GM19043 (cell line): Measurements from ENCODE around the gene ABHD16A.

Experiments used
- ATAC-seq: cut with Tn5 transposase; IDR thresholded peaks from one replicate; pipeline ENCODE4 v1.9.1; 2021; ENCODE audit warnings: low read depth; ENCODE audit not compliant: unreplicated experiment

ABHD16A gene

GRCh38 chr6:31663126-31663960 lies 39.8 kb downstream of the ABHD16A start:
- no peak for ATAC-seq

GRCh38 chr6:31662124-31662723 lies 40.9 kb downstream of the ABHD16A start:
- no peak for ATAC-seq

DNA sequence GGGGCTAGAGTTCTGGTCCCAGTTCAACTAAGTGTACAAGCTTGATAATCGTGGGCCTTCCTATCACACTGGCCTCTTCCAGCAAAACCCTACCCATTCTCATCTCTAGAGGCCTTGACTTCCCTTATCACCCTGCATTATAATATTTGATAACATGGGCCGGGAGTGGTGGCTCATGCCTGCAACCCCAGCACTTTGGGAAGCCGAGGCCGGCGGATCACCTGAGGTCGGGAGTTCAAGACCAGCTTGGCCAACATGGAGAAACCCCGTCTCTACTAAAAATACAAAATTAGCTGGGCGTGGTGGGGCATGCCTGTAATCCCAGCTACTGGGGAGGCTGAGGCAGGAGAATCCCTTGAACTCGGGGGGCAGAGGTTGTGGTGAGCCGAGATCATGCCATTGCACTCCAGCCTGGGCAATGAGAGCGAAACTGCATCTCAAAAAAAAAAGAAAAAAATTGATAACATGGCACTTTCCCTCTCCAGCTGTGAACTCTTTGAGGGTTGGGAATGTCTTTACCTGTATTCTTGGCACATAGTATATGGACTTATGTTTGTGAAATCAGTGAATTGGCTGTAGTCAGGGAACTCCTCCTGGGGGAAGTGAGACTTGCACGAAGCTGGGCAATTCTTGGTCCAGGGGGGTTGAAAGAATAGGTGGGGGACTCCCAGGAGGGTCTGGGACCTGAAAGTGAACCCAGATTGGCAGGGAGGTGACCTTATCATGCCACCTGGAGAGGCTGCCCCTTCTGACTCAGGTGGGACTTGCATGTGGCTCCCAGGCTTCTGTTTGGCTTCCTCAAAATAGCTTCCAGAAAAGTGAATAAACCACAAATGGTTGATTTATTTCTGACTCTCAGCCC lies 41.6 kb downstream of the ABHD16A start:
- no peak for ATAC-seq

DNA sequence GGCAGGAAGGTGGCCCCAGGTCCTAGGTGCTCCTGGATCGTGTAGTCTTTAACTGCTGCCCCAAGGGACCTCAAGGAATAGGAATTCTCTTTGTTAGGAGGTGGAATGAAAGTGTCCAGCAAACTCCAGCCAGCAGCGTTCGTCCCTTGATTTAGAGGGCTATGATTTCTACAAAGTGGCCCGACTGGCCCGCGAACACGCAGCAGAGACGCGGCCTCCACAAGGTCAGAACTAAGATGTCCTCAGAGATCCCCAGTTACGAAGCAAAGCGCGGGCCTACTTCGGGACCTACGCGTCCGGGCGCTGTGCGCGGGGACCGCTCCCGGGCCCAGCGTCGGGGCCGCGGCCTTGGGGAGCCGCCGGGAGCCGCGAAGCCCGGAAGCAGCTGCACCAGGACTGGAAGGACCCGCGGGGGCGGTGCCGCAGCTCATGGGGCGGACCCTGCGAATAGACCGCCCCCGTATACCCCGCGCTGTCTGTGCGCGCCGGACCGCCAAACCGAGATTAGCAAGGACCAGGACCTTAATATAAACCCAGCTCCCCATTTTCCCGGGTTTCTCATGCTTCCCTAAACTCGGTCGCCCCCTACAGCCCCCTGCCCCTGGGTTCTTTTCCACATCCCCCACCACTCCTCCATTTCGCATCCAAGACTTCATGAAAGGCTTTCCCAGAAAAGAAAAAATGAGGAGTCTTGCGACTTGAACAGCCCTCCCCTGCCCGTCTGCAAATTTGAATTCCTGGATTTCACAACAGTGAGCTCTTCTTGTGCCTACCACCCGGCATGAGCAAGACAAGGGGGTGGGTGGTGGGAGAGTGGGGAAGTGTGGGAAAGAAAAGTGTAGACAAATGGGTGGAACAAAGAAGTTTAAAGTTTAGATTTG lies 42.5 kb downstream of the ABHD16A start, which contains the start of gene C6orf47:
TSS of gene C6orf47 (minus strand) at position 398 of the 881 bp plus-strand sequence. CDS start 831 bp downstream, outside the sequence.
- ATAC-seq, result peak; percentile 38

DNA sequence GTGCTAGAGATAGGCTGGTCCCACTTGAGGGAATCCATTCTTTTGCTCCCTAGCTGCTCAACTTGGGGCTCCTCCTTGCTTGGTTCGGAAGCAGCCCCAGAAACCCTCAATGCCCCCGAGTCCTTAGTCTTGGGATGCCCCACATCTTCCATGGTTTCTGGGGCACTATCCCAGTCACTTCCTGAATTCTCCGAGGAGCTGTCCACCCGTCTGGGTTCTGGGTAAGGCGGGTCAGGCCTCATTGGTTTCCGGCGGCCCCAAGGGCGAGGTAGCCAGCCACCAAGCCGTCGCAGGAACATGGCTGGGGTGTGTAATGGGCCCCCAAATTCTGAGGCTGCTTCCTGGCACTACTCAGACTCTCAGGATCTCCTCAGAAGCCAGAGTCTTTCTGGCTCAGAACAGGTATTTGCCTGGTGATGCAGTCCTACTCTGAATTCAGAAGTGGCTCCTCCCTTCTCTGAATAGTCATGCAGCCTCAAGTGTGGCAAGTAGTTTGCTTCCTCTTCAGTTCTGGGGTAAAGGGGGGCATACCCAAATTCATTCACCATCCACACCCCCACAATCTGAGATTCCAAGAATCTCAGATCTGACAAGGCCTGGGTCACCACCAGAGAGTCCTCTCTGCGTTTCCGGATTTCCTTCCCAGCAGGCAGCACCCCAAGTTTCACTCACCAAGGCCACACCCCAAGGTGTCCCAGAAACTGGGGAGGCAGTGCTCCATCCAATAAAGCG lies 43.3 kb downstream of the ABHD16A start:
- no peak for ATAC-seq

GRCh38 chr6:31658983-31659648 lies 44.0 kb downstream of the ABHD16A start:
- ATAC-seq, result no peak

DNA sequence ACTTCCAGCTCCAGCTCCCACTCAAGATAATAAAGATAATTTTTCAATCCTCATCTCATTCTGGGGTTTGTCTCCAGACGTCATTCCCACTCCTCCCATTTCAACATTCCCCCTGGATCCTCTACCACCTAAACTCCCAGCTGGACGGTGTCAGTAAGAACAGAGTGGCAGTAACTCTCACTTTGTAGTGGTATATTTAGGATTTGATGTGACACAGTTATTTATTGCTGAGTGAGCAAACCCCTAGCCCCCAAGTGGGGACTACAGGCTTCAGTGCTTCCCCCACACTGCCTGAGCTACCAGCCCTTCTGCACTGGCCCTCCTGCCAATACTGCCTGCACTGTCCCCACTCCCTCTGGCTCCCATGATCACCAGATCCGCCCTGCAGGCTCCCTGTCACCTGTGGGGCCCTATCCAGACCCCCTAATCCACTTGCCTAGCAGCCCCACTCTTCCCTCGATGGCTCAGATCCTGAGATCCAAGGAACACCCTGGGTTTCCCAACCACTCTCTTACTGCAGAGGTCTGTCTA lies 44.9 kb downstream of the ABHD16A start:
- no peak for ATAC-seq

DNA sequence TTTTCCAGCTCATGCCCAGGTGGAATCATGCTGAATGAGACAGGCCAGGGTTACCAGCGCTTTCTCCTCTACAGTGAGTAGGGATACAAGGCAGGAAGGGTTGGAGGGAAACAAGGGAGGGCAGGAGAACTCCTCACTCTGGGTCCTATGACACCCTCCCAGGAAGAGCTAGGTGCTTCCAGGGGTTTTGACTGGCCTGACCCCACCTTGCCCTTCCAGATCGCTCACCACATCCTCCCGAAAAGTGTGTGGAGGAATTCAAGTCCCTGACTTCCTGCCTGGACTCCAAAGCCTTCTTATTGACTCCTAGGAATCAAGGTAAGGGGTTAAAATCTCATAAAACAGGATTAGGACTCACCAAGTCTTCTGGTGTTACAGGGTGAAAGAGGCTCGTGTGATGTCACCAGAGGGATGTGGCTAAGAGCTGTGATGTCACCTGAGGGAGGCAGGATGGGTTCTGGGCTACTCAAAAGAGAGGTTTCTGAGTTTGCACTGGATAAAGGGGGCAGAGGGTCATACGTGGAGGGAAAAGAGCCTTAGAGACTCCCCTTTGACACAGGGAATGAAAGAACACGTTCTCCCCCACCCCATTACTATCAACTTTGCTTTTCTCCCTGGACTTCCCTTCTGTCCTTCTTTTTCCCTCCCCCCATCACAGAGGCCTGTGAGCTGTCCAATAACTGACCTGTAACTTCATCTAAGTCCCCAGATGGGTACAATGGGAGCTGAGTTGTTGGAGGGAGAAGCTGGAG lies 45.5 kb downstream of the ABHD16A start:
- ATAC-seq, result no peak

DNA sequence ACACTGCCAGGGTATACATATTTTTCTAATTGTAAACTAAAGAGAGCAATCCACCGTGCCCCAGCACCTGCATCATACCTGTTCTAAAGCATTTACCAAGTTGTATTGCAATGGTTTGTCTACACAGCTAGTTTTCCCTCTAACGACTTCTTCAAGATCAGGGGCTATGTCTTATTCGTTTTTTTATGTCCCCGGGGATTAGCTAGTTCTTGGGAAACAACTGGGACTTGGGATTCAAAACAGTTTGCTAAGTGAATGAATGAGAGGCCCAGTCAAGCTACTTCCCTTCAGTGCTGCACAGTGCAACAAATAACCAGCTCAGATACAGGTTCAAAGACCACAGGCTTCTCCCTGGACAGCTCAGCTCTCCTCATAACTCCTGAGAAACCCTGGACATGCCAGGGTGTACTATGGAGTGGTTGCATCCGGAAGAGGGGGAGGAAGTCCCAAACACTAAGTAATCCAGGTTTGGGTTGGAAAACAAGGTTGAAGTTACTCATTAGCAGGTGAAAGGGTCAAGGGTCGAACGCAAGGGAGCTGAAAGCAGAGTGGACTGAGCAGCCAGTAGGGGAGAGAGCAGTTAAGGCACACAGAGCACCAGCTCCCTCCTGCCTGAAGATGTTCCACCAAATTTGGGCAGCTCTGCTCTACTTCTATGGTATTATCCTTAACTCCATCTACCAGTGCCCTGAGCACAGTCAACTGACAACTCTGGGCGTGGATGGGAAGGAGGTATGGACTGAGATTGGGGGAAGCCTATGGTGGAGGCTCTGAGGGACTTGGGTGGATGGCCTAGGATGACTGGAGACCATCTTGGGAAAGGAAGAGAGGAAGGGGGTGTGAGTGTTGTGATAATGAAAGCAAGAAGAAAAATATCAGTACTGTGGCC lies 47.5 kb downstream of the ABHD16A start, which contains the start of gene APOM:
TSS of gene APOM (plus strand) at position 546 of the 889 bp plus-strand sequence. CDS start at position 619, 73 bp downstream.
- no peak for ATAC-seq

DNA sequence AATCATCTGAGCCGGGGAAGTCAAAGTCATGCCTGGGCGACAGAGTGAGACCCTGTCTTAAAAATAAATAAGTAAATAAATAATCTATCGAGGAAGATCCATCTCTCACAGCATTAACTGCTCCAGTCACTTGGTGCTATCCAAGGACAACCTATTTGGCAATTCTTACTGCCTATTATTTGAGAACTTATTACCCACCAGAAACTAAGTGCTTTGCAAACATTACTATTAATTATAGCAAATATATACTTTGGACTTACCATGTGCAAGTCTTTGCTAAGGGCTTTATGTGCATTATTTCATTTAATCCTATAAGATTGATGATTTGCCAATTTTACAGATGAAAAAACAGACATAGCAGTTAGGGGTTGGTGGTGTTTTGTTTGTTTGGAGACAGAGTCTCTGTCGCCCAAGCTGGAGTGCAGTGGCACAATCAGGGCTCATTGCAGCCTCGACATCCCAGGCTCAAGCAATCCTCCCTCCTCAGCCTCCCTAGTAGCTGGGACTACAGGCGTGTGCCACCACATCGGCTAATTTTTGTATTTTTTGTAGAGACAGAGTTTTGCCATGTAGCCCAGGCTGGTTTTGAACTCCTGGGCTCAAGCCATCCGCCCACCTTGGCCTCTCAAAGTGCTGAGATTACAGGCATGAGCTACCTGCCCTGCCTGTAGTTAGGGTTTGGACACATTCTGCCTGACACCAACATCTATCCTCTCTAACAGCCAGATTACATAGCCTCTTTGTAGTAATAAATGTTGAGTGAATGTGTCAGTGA lies 48.4 kb downstream of the ABHD16A start:
- ATAC-seq, result no peak

GRCh38 chr6:31652925-31653724 lies 50.0 kb downstream of the ABHD16A start:
- ATAC-seq, result peak; percentile 65

- peak; percentile 14 for ATAC-seq
Observed at GRCh38 chr6:31651602-31652191, 51.4 kb downstream of the ABHD16A start.

GRCh38 chr6:31645325-31645724 lies 57.8 kb downstream of the ABHD16A start:
- ATAC-seq, result no peak

- ATAC-seq, result no peak
Observed at GRCh38 chr6:31643818-31644454, 59.2 kb downstream of the ABHD16A start.
